ENCODE data around the gene BCL2L13. TPM values are rescaled to one million over a fixed set of nuclear protein-coding genes. Genes with fewer than 3 reads are reported as not detected.

The BCL2L13 gene
- total RNA-seq, 1 experiment from 2014 or later = 26.0 TPM

DNA sequence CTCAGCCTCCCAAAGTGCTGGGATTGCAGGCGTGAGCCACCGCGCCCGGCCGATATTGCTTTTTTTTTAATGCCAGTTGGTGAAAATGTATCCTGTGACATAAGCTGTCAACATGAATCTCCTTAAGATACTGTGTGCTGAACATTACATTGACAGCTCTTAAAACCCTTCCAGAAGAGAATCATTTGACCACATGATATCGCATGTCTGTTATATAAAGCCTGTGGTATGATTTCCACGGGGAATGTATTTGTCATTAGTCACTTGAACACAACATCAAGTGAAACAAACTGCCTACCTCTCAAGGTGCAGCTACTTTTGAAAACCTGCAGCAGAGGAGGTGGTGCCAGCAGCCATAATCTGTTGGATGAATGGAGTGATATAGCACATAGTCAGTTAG lies 67.0 kb downstream of the BCL2L13 start:
- H4K20me1 ChIP-seq (ENCODE audit: control insufficient read depth, insufficient read depth, insufficient read length) = no peaks in the 10 kb centered on the region
- no peak overlapping the region for H3K4me3 Mint-ChIP-seq
- no peak overlapping the region for H3K4me2 ChIP-seq (ENCODE audit: insufficient read depth, insufficient read length, low read length)

More for the DNA sequence above, 67.0 kb downstream of the BCL2L13 start:
- WGBS (ENCODE audit: extremely low coverage, insufficient read length, low lambda C conversion rate) = no CpG with 5 or more reads among the region's 7 CpGs
- H3K14ac ChIP-seq (ENCODE audit: insufficient read depth, low read length) = no peak overlapping the region
- no peak overlapping the region for H4K8ac ChIP-seq (replicated peaks; ENCODE audit: insufficient read length, low read depth, low read length)
- H2BK15ac ChIP-seq (ENCODE audit: low read depth, low read length) = no peak overlapping the region
- H3K23me2 ChIP-seq (ENCODE audit: insufficient read length, low read depth, low read length, poor library complexity, severe bottlenecking) = no peaks in the 10 kb centered on the region
- Mint-ChIP-seq H3K27ac (no peak overlapping the region; a peak in 1 of 7 replicates), H3K27me3 (ENCODE audit: low read depth) (no peaks in the 10 kb centered on the region), H3K4me1 (peaks cover 10 to 11% of the 10 kb centered on the region in 2 experiments), H3K36me3 (ENCODE audit: insufficient read depth in 1 of 3, low read depth in 3 of 3) (peaks cover 10 to 21% (median 13%) of the 10 kb centered on the region in 3 experiments), H3K9me3 (no peaks in the 10 kb centered on the region)
- H3K9me3 ChIP-seq (ENCODE audit: control insufficient read depth, low read depth, low read length) = no peaks in the 10 kb centered on the region
- no peak overlapping the region for H3K23ac ChIP-seq (ENCODE audit: insufficient read length, low read depth, low read length)
- no peak overlapping the region for H3K56ac ChIP-seq (ENCODE audit: insufficient read length, low read depth, low read length)
- no peak overlapping the region for H3K18ac ChIP-seq (ENCODE audit: insufficient read length, low read depth, low read length)
- H2BK5ac ChIP-seq (ENCODE audit: insufficient read length, low read length) = no peak overlapping the region
- no peaks in the 10 kb centered on the region for H3K79me1 ChIP-seq (ENCODE audit: insufficient read depth, low read depth, low read length, poor library complexity, severe bottlenecking)
- H2BK120ac ChIP-seq (ENCODE audit: low read depth, low read length, poor library complexity, severe bottlenecking) = no peak overlapping the region
- H3K27ac ChIP-seq (ENCODE audit: insufficient read length, low read depth, low read length) = no peak overlapping the region
- H3K79me2 ChIP-seq (ENCODE audit: insufficient read depth, low read length) = no peaks in the 10 kb centered on the region
- no peak overlapping the region for H2AFZ ChIP-seq (ENCODE audit: low read length)
- no peak for DNase-seq
- H3K4me1 ChIP-seq (ENCODE audit: insufficient read depth, low read length) = no peaks in the 10 kb centered on the region
- H3K4ac ChIP-seq (ENCODE audit: low read depth, low read length) = no peak overlapping the region
- TF ChIP-seq CTCF (conservative IDR thresholded peaks at IDR 0.05) = no peak
- H2BK20ac ChIP-seq (ENCODE audit: low read depth, low read length, poor library complexity, severe bottlenecking) = no peak overlapping the region
- no peaks in the 10 kb centered on the region for H3K27me3 ChIP-seq (ENCODE audit: insufficient read depth, low read length)
- no peak overlapping the region for H4K5ac ChIP-seq (ENCODE audit: insufficient read length, low read depth, low read length)
- H3K9ac ChIP-seq (ENCODE audit: extremely low read depth, insufficient read length, low read length) = no peak overlapping the region
- no peak overlapping the region for H4K91ac ChIP-seq (ENCODE audit: insufficient read length, low read depth, low read length)
- no peak overlapping the region for H2BK12ac ChIP-seq (ENCODE audit: insufficient read length, low read depth, low read length)
- no peak overlapping the region for H3T11ph ChIP-seq (ENCODE audit: low read length)
- H2AK5ac ChIP-seq (ENCODE audit: insufficient read length, low read length) = no peak overlapping the region
